GM23248 (cell line): Measurements from ENCODE around the gene TMEM217.

Experiments used
- EZH2 ChIP-seq: fragments of 200-600 bp; sonication (generic); IDR thresholded peaks from 2 replicates; pipeline ENCODE4 v1.6.1; 2018; ENCODE audit warnings: antibody characterized with exemption, mild to moderate bottlenecking; ENCODE audit not compliant: insufficient read depth, poor library complexity, severe bottlenecking
- EZH2phosphoT487 ChIP-seq: fragments of 200-600 bp; sonication (generic); IDR thresholded peaks from 2 replicates; pipeline ENCODE4 v1.6.1; 2018; ENCODE audit warnings: antibody characterized with exemption, moderate library complexity, mild to moderate bottlenecking, low read depth; ENCODE audit not compliant: insufficient read depth

- no peak for TF ChIP-seq EZH2
- TF ChIP-seq EZH2phosphoT487 = no peak
Observed at GRCh38 chr6:37212268-37212667, 45.7 kb downstream of the TMEM217 start.
